ENCODE results near the gene SPNS1.
"Not testable (repeated sequence)": the region's sequence is repeated elsewhere in the genome, so short reads cannot be mapped to it uniquely, and the experiment has no call there.

SPNS1 gene

GRCh38 chr16:28958216-28958615 is 16.4 kb upstream of the SPNS1 start:
- DNase-seq: no peak

GRCh38 chr16:28958836-28959235 is 15.7 kb upstream of the SPNS1 start:
- DNase-seq: no peak

GRCh38 chr16:28964072-28964471 is 10.5 kb upstream of the SPNS1 start:
- no peak for DNase-seq

GRCh38 chr16:28964496-28964895 is 10.1 kb upstream of the SPNS1 start:
- no peak for DNase-seq

- DNase-seq: no peak
These were observed 7.4 kb upstream of the SPNS1 start for GRCh38 chr16:28967156-28967555.

GRCh38 chr16:28969696-28970095 is 4.9 kb upstream of the SPNS1 start:
- DNase-seq: not testable (repeated sequence)

GRCh38 chr16:28974007-28974436 is 556 bp upstream of the SPNS1 start:
- DNase-seq: peak; percentile 86

GRCh38 chr16:28975158-28975599 is 601 bp downstream of the SPNS1 start:
- no peak for DNase-seq

GRCh38 chr16:28977703-28978662 is 3.4 kb downstream of the SPNS1 start:
- peak; percentile 33 for DNase-seq

GRCh38 chr16:28980330-28980729 is 5.8 kb downstream of the SPNS1 start:
- not testable (repeated sequence) for DNase-seq

GRCh38 chr16:28980929-28981328 is 6.4 kb downstream of the SPNS1 start:
- no peak for DNase-seq

- peak; percentile 73 for DNase-seq
These were observed 6.9 kb downstream of the SPNS1 start for GRCh38 chr16:28981517-28981916.

- no peak for DNase-seq
These were observed 7.8 kb downstream of the SPNS1 start for GRCh38 chr16:28982418-28982817.

GRCh38 chr16:28982949-28983348 is 8.4 kb downstream of the SPNS1 start:
- DNase-seq: no peak

- no peak for DNase-seq
These were observed 9.1 kb downstream of the SPNS1 start for GRCh38 chr16:28983644-28984043.

- DNase-seq: no peak
These were observed 9.5 kb downstream of the SPNS1 start for GRCh38 chr16:28984091-28984490.

- no peak for DNase-seq
These were observed 10.1 kb downstream of the SPNS1 start, which contains the start of gene LAT for GRCh38 chr16:28984619-28985135. LAT (plus strand) TSS chr16:28985052; CDS start chr16:28985418, 366 bp downstream.

GRCh38 chr16:28985211-28986041 is 10.8 kb downstream of the SPNS1 start:
- DNase-seq: no peak

- no peak for DNase-seq
These were observed 11.5 kb downstream of the SPNS1 start for GRCh38 chr16:28986046-28986445.

GRCh38 chr16:28986492-28986891 is 11.9 kb downstream of the SPNS1 start:
- no peak for DNase-seq

GRCh38 chr16:28987170-28987853 is 12.7 kb downstream of the SPNS1 start:
- DNase-seq: no peak

- no peak for DNase-seq
These were observed 14.8 kb downstream of the SPNS1 start for GRCh38 chr16:28989363-28989762.

All from NCI-H82 (cell line).